HG03378 (cell line): Measurements from ENCODE around the gene TMEM128.
"Not testable (repeated sequence)": the region's sequence is repeated elsewhere in the genome, so short reads cannot be mapped to it uniquely, and the experiment has no call there.

ENCODE experiments used
- ATAC-seq: cut with Tn5 transposase; IDR thresholded peaks from one replicate; pipeline ENCODE4 v1.9.1; 2021; ENCODE audit warnings: mild to moderate bottlenecking, moderate library complexity; ENCODE audit not compliant: unreplicated experiment

The TMEM128 gene

GRCh38 chr4:4202510-4202909, 45.5 kb downstream of the TMEM128 start:
- ATAC-seq, result no peak

- no peak for ATAC-seq
These were observed 47.4 kb downstream of the TMEM128 start for GRCh38 chr4:4200624-4201023.

DNA sequence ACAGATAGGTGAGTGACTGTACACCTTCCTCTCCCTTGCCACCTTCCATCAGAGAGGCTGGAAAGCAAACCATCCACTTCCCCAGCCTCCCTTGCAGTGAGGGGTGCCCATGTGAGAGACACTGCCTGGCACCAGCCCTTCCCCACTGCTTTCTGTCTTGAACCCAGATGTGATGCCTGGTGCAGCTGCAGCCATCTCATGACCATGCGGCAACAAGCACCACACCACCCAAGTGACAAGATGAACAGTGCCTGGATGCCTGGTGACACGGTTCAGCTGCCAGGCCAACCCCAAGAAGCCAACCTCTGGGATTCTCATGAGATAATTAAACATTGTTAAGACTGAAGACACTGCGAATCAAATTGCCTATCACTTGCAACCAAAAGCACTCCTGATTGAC, 52.7 kb downstream of the TMEM128 start:
- no peak for ATAC-seq

DNA sequence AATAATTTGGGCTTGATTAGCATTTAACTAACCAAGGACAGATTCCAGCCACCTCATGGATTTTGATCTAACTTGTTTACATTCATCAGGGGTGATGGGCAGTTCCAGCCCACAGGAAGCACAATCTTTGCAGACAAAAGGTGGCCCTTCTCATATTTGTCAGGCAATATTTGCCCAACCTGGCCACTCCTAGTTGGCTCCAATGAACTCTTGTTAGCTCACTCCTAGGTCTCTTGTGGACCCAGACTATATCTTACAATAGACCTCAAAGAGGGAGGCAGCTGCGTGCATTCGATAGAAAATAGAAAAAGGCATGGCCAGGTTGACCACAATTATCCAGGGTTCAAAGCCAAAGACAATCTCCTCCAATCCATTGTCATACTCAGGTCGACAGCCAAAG, 59.5 kb downstream of the TMEM128 start:
- not testable (repeated sequence) for ATAC-seq
